BLaER1 (cell line): Measurements from ENCODE around the gene SPRED2.
"Not testable (repeated sequence)": the region's sequence is repeated elsewhere in the genome, so short reads cannot be mapped to it uniquely, and the experiment has no call there.

Experiments
- H3K27ac ChIP-seq: shearing (Covaris generic); formaldehyde crosslinking; 2 replicates; pipeline ENCODE4 v1.8.1; 2022
- H3K27me3 ChIP-seq: shearing (Covaris generic); formaldehyde crosslinking; 2 replicates; pipeline ENCODE4 v1.8.1; 2022
- H3K36me3 ChIP-seq: shearing (Covaris generic); formaldehyde crosslinking; 2 replicates; pipeline ENCODE4 v1.8.1; 2022
- H3K4me1 ChIP-seq: shearing (Covaris generic); formaldehyde crosslinking; 2 replicates; pipeline ENCODE4 v1.8.1; 2022
- H3K4me2 ChIP-seq: shearing (Covaris generic); formaldehyde crosslinking; 2 replicates; pipeline ENCODE4 v1.8.1; 2022
- H3K4me3 ChIP-seq: shearing (Covaris generic); formaldehyde crosslinking; 2 replicates; pipeline ENCODE4 v1.8.1; 2022
- H3K9ac ChIP-seq: shearing (Covaris generic); formaldehyde crosslinking; 2 replicates; pipeline ENCODE4 v1.8.1; 2022
- H3K9me3 ChIP-seq: shearing (Covaris generic); formaldehyde crosslinking; 2 replicates; pipeline ENCODE4 v1.8.1; 2022
- H4K20me1 ChIP-seq: shearing (Covaris generic); formaldehyde crosslinking; 2 replicates; pipeline ENCODE4 v1.8.1; 2022
- Cebpa-rat ChIP-seq: shearing (Covaris generic); IDR thresholded peaks from 2 replicates; pipeline ENCODE4 v1.8.1; 2022

Gene SPRED2

GRCh38 chr2:65340898-65341681, 91.3 kb downstream of the SPRED2 start:
- no peaks in the 10 kb centered on the region for H4K20me1 ChIP-seq
- no peak for TF ChIP-seq Cebpa-rat

GRCh38 chr2:65339648-65340047, 92.8 kb downstream of the SPRED2 start:
- no peaks in the 10 kb centered on the region for H3K4me1 ChIP-seq
- peaks cover 20% of the 10 kb centered on the region for H3K36me3 ChIP-seq
- H4K20me1 ChIP-seq, result no peaks in the 10 kb centered on the region
- no peak overlapping the region for H3K9ac ChIP-seq
- no peak overlapping the region for H3K4me2 ChIP-seq
- no peak overlapping the region for H3K27ac ChIP-seq
- H3K9me3 ChIP-seq, result peaks cover 5% of the 10 kb centered on the region; the same call in 1 of the 2 replicates
- no peak for TF ChIP-seq Cebpa-rat
- no peaks in the 10 kb centered on the region for H3K27me3 ChIP-seq
- no peak overlapping the region for H3K4me3 ChIP-seq

More at GRCh38 chr2:65340898-65341681, 91.3 kb downstream of the SPRED2 start:
- H3K27me3 ChIP-seq, result no peaks in the 10 kb centered on the region
- no peak overlapping the region for H3K4me3 ChIP-seq
- peaks cover 17% of the 10 kb centered on the region; the same call in 1 of the 2 replicates for H3K36me3 ChIP-seq
- H3K9me3 ChIP-seq, result peaks cover 5% of the 10 kb centered on the region; the same call in 1 of the 2 replicates
- H3K9ac ChIP-seq, result no peak overlapping the region
- H3K27ac ChIP-seq, result no peak overlapping the region
- H3K4me2 ChIP-seq, result no peak overlapping the region
- no peaks in the 10 kb centered on the region for H3K4me1 ChIP-seq

GRCh38 chr2:65338830-65339495, 93.4 kb downstream of the SPRED2 start:
- H4K20me1 ChIP-seq, H3K9ac ChIP-seq, H3K27me3 ChIP-seq, H3K9me3 ChIP-seq, H3K4me3 ChIP-seq, H3K4me2 ChIP-seq, H3K4me1 ChIP-seq, H3K27ac ChIP-seq: not testable (repeated sequence)
- peaks cover 23% of the 10 kb centered on the region for H3K36me3 ChIP-seq

- not testable (repeated sequence) for H3K4me2 ChIP-seq, H3K9me3 ChIP-seq
- peaks cover 26% of the 10 kb centered on the region for H3K36me3 ChIP-seq
Measured at GRCh38 chr2:65337915-65338314, 94.5 kb downstream of the SPRED2 start.

GRCh38 chr2:65334714-65335113, 97.7 kb downstream of the SPRED2 start:
- Histone ChIP-seq H3K9ac (no peak overlapping the region), H3K4me2 (no peak overlapping the region), H3K4me3 (no peak overlapping the region), H4K20me1 (no peaks in the 10 kb centered on the region), H3K4me1 (no peaks in the 10 kb centered on the region), H3K36me3 (peaks cover 41% of the 10 kb centered on the region), H3K27ac (no peak overlapping the region), H3K27me3 (no peaks in the 10 kb centered on the region), H3K9me3 (peaks cover 5% of the 10 kb centered on the region; the same call in 1 of the 2 replicates)
- TF ChIP-seq Cebpa-rat, result no peak

More at GRCh38 chr2:65337915-65338314, 94.5 kb downstream of the SPRED2 start:
- H4K20me1 ChIP-seq, H3K4me1 ChIP-seq, H3K9ac ChIP-seq, H3K4me3 ChIP-seq, H3K27me3 ChIP-seq, H3K27ac ChIP-seq: not testable (repeated sequence)

GRCh38 chr2:65331336-65332025, 100.9 kb downstream of the SPRED2 start:
- no peak for TF ChIP-seq Cebpa-rat
- Histone ChIP-seq H3K36me3 (peaks cover 63% of the 10 kb centered on the region), H3K9ac (no peak overlapping the region), H4K20me1 (no peaks in the 10 kb centered on the region), H3K27me3 (no peaks in the 10 kb centered on the region), H3K4me3 (no peak overlapping the region), H3K27ac (no peak overlapping the region), H3K9me3 (no peaks in the 10 kb centered on the region), H3K4me2 (no peak overlapping the region), H3K4me1 (no peaks in the 10 kb centered on the region)

- Histone ChIP-seq H3K4me1 (no peaks in the 10 kb centered on the region), H3K27me3 (no peaks in the 10 kb centered on the region), H3K36me3 (peaks cover 65% of the 10 kb centered on the region), H3K9ac (no peak overlapping the region), H3K27ac (no peak overlapping the region), H4K20me1 (no peaks in the 10 kb centered on the region), H3K9me3 (no peaks in the 10 kb centered on the region), H3K4me3 (no peak overlapping the region), H3K4me2 (no peak overlapping the region)
- no peak for TF ChIP-seq Cebpa-rat
Measured at GRCh38 chr2:65329525-65329924, 102.9 kb downstream of the SPRED2 start.

GRCh38 chr2:65326276-65326675, 106.1 kb downstream of the SPRED2 start:
- H3K4me3 ChIP-seq, result no peak overlapping the region
- no peak overlapping the region for H3K9ac ChIP-seq
- peaks cover 15% of the 10 kb centered on the region for H3K4me1 ChIP-seq
- no peaks in the 10 kb centered on the region for H3K27me3 ChIP-seq
- no peak overlapping the region for H3K4me2 ChIP-seq
- H3K27ac ChIP-seq, result no peak overlapping the region
- H4K20me1 ChIP-seq, result no peaks in the 10 kb centered on the region
- peaks cover 45% of the 10 kb centered on the region for H3K36me3 ChIP-seq
- H3K9me3 ChIP-seq, result no peaks in the 10 kb centered on the region
- no peak for TF ChIP-seq Cebpa-rat

- Histone ChIP-seq H3K4me1 (peaks cover 22% of the 10 kb centered on the region), H3K27me3 (no peaks in the 10 kb centered on the region), H3K36me3 (peaks cover 34% of the 10 kb centered on the region), H3K4me2 (no peak overlapping the region), H3K27ac (no peak overlapping the region), H3K9ac (no peak overlapping the region), H4K20me1 (no peaks in the 10 kb centered on the region), H3K9me3 (no peaks in the 10 kb centered on the region), H3K4me3 (no peak overlapping the region)
- no peak for TF ChIP-seq Cebpa-rat
Measured at GRCh38 chr2:65325066-65325465, 107.3 kb downstream of the SPRED2 start.

- no peak overlapping the region for H3K4me2 ChIP-seq
- TF ChIP-seq Cebpa-rat, result no peak
- no peak overlapping the region for H3K27ac ChIP-seq
Measured at GRCh38 chr2:65320946-65321345, 111.5 kb downstream of the SPRED2 start.

More at GRCh38 chr2:65320946-65321345, 111.5 kb downstream of the SPRED2 start:
- H3K9ac ChIP-seq, result no peak overlapping the region
- peaks cover 37% of the 10 kb centered on the region for H3K36me3 ChIP-seq
- H3K4me3 ChIP-seq, result no peak overlapping the region
- H3K9me3 ChIP-seq, result no peaks in the 10 kb centered on the region
- H3K4me1 ChIP-seq, result peaks cover 22% of the 10 kb centered on the region
- H3K27me3 ChIP-seq, result no peaks in the 10 kb centered on the region
- no peaks in the 10 kb centered on the region for H4K20me1 ChIP-seq
